NK-92 treated with Interleukin-12 subunit alpha and Interleukin-12 subunit beta, amount 100 ng/mL, for 24 hours (cell line): ENCODE results near the gene KIAA1614.
"Not testable (repeated sequence)": the region's sequence is repeated elsewhere in the genome, so short reads cannot be mapped to it uniquely, and the experiment has no call there.

Experiments used
- DNase-seq: peaks from one replicate; lab custom pipeline; 2025; lab: John Stamatoyannopoulos, UW

The KIAA1614 gene

GRCh38 chr1:180946056-180946455 lies 33.4 kb downstream of the KIAA1614 start:
- no peak for DNase-seq

GRCh38 chr1:180946541-180947498 lies 34.1 kb downstream of the KIAA1614 start:
- no peak for DNase-seq

GRCh38 chr1:180947499-180947885 lies 34.8 kb downstream of the KIAA1614 start:
- no peak for DNase-seq

- DNase-seq: no peak
Observed at GRCh38 chr1:180947901-180948640, 35.4 kb downstream of the KIAA1614 start.

- DNase-seq: no peak
Observed at GRCh38 chr1:180948641-180949615, 36.2 kb downstream of the KIAA1614 start.

GRCh38 chr1:180949616-180950000 lies 36.9 kb downstream of the KIAA1614 start:
- no peak for DNase-seq

- DNase-seq: no peak
Observed at GRCh38 chr1:180950321-180950720, 37.6 kb downstream of the KIAA1614 start.

GRCh38 chr1:180951186-180951745 lies 38.6 kb downstream of the KIAA1614 start:
- DNase-seq: no peak

GRCh38 chr1:180951836-180952656 lies 39.3 kb downstream of the KIAA1614 start:
- DNase-seq: no peak

GRCh38 chr1:180952657-180953013 lies 39.9 kb downstream of the KIAA1614 start:
- DNase-seq: no peak

GRCh38 chr1:180953291-180954004 lies 40.8 kb downstream of the KIAA1614 start:
- DNase-seq: no peak

- no peak for DNase-seq
Observed at GRCh38 chr1:180954005-180954800, 41.5 kb downstream of the KIAA1614 start.

- DNase-seq: no peak
Observed at GRCh38 chr1:180954801-180955165, 42.1 kb downstream of the KIAA1614 start.

- DNase-seq: no peak
Observed at GRCh38 chr1:180956028-180956640, 43.4 kb downstream of the KIAA1614 start.

- DNase-seq: not testable (repeated sequence)
Observed at GRCh38 chr1:180959620-180960019, 46.9 kb downstream of the KIAA1614 start.

GRCh38 chr1:180961622-180962021 lies 48.9 kb downstream of the KIAA1614 start:
- no peak for DNase-seq

- DNase-seq: no peak
Observed at GRCh38 chr1:180962178-180962577, 49.5 kb downstream of the KIAA1614 start.

GRCh38 chr1:180964056-180964455 lies 51.4 kb downstream of the KIAA1614 start:
- no peak for DNase-seq

GRCh38 chr1:180964595-180964994 lies 51.9 kb downstream of the KIAA1614 start:
- no peak for DNase-seq
